Epithelial cell of alveolus of lung (primary cell): Measurements from ENCODE around the gene RASGRF2. TPM values are rescaled to one million over a fixed set of nuclear protein-coding genes. Genes with fewer than 3 reads are reported as not detected.

Experiments used
- total RNA-seq: library from RNA; depleted of rRNA; stranded (reverse); fragments of >200 nt; gene quantifications from 2 replicates; pipeline ENCODE4 v1.2.1, GENCODE V29; 2015

The RASGRF2 gene
- 7.5 and 14.2 TPM in 2 replicates for total RNA-seq

GRCh38 chr5:80959768-80960442, at the start of gene RASGRF2:
Gene RASGRF2, plus strand, starts transcription at chr5:80960363. Its CDS starts 376 bp downstream, at chr5:80960739.

GRCh38 chr5:81233080-81233634, 273.0 kb downstream of the RASGRF2 start, which contains the start of gene CKMT2:
Gene CKMT2, plus strand, starts transcription at chr5:81233322. Its CDS starts 17,811 bp downstream, at chr5:81251133.

